Measurements from ENCODE around the gene MPDZ. TPM values are rescaled to one million over a fixed set of nuclear protein-coding genes. Genes with fewer than 3 reads are reported as not detected.

MPDZ gene
- total RNA-seq, 2 donors from 2014 or later = 2.3 to 8.1 TPM

GRCh38 chr9:13090628-13091027 is 188.9 kb downstream of the MPDZ start:
- no peaks in the 10 kb centered on the region for H3K9me3 ChIP-seq
- DNase-seq = no peak
- intact Hi-C loops (cut with DNase I) = loop anchor here (10.0 kb wide), 1 partner anchor 64 kb away; no protein-coding TSS in a partner anchor

GRCh38 chr9:13089666-13090065 is 189.8 kb downstream of the MPDZ start:
- Histone ChIP-seq H3K4me3 (no peak overlapping the region), H3K27me3 (no peaks in the 10 kb centered on the region), H3K4me1 (no peaks in the 10 kb centered on the region), H3K27ac (no peak overlapping the region), H3K9me3 (no peaks in the 10 kb centered on the region), H3K9ac (ENCODE audit: low read depth in 2 of 2, low read length in 2 of 2) (no peak overlapping the region), H3K36me3 (no peaks in the 10 kb centered on the region)
- intact Hi-C loops (cut with DNase I) = loop anchor here (5.0 to 10.0 kb wide), 4 partner anchors 65 to 387 kb away; no protein-coding TSS in a partner anchor
- DNase-seq = no peak
- TF ChIP-seq, protein P1, sequence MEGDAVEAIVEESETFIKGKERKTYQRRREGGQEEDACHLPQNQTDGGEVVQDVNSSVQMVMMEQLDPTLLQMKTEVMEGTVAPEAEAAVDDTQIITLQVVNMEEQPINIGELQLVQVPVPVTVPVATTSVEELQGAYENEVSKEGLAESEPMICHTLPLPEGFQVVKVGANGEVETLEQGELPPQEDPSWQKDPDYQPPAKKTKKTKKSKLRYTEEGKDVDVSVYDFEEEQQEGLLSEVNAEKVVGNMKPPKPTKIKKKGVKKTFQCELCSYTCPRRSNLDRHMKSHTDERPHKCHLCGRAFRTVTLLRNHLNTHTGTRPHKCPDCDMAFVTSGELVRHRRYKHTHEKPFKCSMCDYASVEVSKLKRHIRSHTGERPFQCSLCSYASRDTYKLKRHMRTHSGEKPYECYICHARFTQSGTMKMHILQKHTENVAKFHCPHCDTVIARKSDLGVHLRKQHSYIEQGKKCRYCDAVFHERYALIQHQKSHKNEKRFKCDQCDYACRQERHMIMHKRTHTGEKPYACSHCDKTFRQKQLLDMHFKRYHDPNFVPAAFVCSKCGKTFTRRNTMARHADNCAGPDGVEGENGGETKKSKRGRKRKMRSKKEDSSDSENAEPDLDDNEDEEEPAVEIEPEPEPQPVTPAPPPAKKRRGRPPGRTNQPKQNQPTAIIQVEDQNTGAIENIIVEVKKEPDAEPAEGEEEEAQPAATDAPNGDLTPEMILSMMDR (IDR thresholded peaks at IDR 0.05) = no peak

More at GRCh38 chr9:13090628-13091027, 188.9 kb downstream of the MPDZ start:
- Histone ChIP-seq H3K4me1 (no peaks in the 10 kb centered on the region), H3K36me3 (no peaks in the 10 kb centered on the region), H3K27me3 (no peaks in the 10 kb centered on the region), H3K9ac (ENCODE audit: low read depth in 2 of 2, low read length in 2 of 2) (no peak overlapping the region), H3K4me3 (no peak overlapping the region), H3K27ac (no peak overlapping the region)
- TF ChIP-seq, protein P1 (IDR thresholded peaks at IDR 0.05) = no peak

DNA sequence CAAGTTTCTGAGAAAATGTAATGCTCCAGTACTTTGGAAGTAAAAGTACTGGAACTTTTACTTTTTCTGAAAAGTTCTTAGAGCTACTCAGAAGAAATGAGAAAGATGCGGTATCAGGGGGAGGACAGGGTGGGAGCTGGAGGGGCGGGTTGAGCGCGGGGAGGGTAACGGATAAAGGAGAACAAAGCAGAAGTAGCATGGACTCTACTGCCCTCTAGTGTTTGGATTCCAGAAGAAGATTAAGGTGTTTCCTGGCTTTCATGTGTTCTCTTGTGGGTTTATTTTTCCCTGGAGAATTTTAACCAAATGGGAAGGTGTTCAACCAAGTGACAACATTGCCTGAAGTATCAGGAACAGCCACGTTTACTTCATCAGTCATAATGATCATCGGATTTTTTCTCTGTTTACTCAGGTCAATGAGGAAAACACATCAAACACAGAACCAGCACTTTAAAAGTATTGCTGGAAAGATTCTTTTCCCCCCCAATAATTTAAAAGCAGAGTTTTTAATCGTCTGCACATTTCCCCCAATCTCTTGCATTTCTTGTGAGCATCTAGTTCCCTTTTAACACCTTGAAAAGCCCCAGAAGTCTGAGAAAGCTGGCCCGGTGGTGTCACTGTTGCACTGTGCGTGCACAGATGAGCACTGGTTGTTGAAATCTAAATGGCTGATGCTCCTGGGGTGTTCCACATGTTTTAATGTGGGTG is 190.6 kb downstream of the MPDZ start:
- no peak overlapping the region for H3K27ac ChIP-seq
- H3K27me3 ChIP-seq = no peaks in the 10 kb centered on the region
- no peaks in the 10 kb centered on the region for H3K9me3 ChIP-seq
- H3K4me1 ChIP-seq = no peaks in the 10 kb centered on the region
- H3K4me3 ChIP-seq = no peak overlapping the region
- intact Hi-C loops (cut with DNase I) = loop anchor here (5.0 kb wide), 3 partner anchors 202 to 387 kb away; no protein-coding TSS in a partner anchor
- TF ChIP-seq, protein P1 (IDR thresholded peaks at IDR 0.05) = peak; percentile 59
- no peaks in the 10 kb centered on the region for H3K36me3 ChIP-seq
- no peak for DNase-seq
- no peak overlapping the region for H3K9ac ChIP-seq (ENCODE audit: low read depth in 2 of 2, low read length in 2 of 2)

- Histone ChIP-seq H3K4me3 (no peak overlapping the region), H3K9me3 (no peaks in the 10 kb centered on the region), H3K27ac (no peak overlapping the region), H3K4me1 (no peaks in the 10 kb centered on the region), H3K27me3 (no peaks in the 10 kb centered on the region), H3K9ac (ENCODE audit: low read depth in 2 of 2, low read length in 2 of 2) (no peak overlapping the region), H3K36me3 (no peaks in the 10 kb centered on the region)
- intact Hi-C loops (cut with DNase I) = no loop called here
- DNase-seq = no peak
- TF ChIP-seq, protein P1 (IDR thresholded peaks at IDR 0.05) = no peak
These were observed 195.4 kb downstream of the MPDZ start for GRCh38 chr9:13083963-13084528.

DNA sequence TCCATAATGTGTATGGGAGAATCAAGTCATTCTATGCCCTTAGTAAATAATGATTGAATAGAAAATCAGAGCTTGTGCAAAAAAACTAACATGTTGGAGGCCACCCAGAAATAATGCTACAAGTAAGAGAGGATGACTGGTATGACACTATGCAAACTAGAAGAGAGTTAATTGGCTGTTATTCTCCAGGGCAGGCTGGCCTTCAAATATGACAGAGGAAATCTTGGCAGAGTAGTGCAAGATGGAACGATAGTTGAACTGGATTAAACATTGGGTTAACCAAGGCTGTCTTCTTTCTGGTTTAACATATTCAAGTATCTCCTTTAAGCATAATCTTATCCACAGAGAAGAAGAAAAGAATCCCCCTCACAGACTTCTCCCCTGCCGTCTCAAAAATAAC is 196.1 kb downstream of the MPDZ start:
- H3K4me3 ChIP-seq = no peak overlapping the region
- no peak overlapping the region for H3K9ac ChIP-seq (ENCODE audit: low read depth in 2 of 2, low read length in 2 of 2)
- DNase-seq = no peak
- H3K9me3 ChIP-seq = no peaks in the 10 kb centered on the region
- H3K36me3 ChIP-seq = no peaks in the 10 kb centered on the region
- TF ChIP-seq, protein P1 (IDR thresholded peaks at IDR 0.05) = no peak
- intact Hi-C loops (cut with DNase I) = no loop called here
- H3K27me3 ChIP-seq = no peaks in the 10 kb centered on the region
- H3K4me1 ChIP-seq = no peaks in the 10 kb centered on the region
- no peak overlapping the region for H3K27ac ChIP-seq

Measured in colonic mucosa (tissue), 4 donors.